Uterus (tissue), 2 donors: Measurements from ENCODE around the gene SPAG17.

ENCODE experiments used
- CTCF ChIP-seq, 4 experiments: fragments of 200-600 bp in 2 of 4; fragments of 450-650 bp in 2 of 4; sonication (generic) in 2 of 4; IDR thresholded peaks; one replicate each; pipeline ENCODE4 v1.5.1; 2016 to 2019; ENCODE audit warnings: antibody characterized with exemption in 4 of 4, mild to moderate bottlenecking in 2 of 4, moderate library complexity in 1 of 4
- POLR2A ChIP-seq, 2 donors: fragments of 450-650 bp; IDR thresholded peaks; one replicate each; pipeline ENCODE4 v1.6.1; 2016; ENCODE audit warnings: antibody characterized with exemption in 2 of 2, mild to moderate bottlenecking in 1 of 2, moderate library complexity in 1 of 2

- no peak for TF ChIP-seq CTCF (IDR thresholded peaks at IDR 0.05)
- TF ChIP-seq POLR2A (IDR thresholded peaks at IDR 0.05) = no peak
Observed at GRCh38 chr1:117905019-117905418, 280.0 kb downstream of the SPAG17 start.
